Stomach (tissue), 4 donors: ENCODE measurements around the gene ALDH7A1.

Source experiments
- CTCF ChIP-seq, 7 experiments: fragments of 450-650 bp in 4 of 7; fragments of 200-600 bp in 3 of 7; sonication (generic) in 3 of 7; IDR thresholded peaks; one replicate each; pipeline ENCODE4 v1.5.1; 2016 to 2019; ENCODE audit warnings: antibody characterized with exemption in 7 of 7, control low read depth in 2 of 7, mild to moderate bottlenecking in 1 of 7
- EP300 ChIP-seq: sonication (generic); formaldehyde crosslinking; IDR thresholded peaks from one replicate; pipeline ENCODE4 v1.6.1; 2017; ENCODE audit warnings: antibody characterized with exemption
- POLR2A ChIP-seq, 4 donors: fragments of 450-650 bp; IDR thresholded peaks; one replicate each; pipeline ENCODE4 v1.6.1; 2016; ENCODE audit warnings: antibody characterized with exemption in 4 of 4, control low read depth in 2 of 4, mild to moderate bottlenecking in 1 of 4, moderate library complexity in 1 of 4

- no peak for TF ChIP-seq CTCF (IDR thresholded peaks at IDR 0.05)
- TF ChIP-seq POLR2A (IDR thresholded peaks at IDR 0.05), result no peak
- TF ChIP-seq EP300, result no peak
Measured at GRCh38 chr5:126519637-126520592, 75.1 kb downstream of the ALDH7A1 start.
